Transverse colon (tissue), 4 donors: Measurements from ENCODE around the gene MAJIN.

Experiments used
- CTCF ChIP-seq, 5 experiments: fragments of 200-600 bp in 3 of 5; fragments of 450-650 bp in 2 of 5; sonication (generic) in 3 of 5; IDR thresholded peaks; 1 replicate in 2 of 5; 2 replicates in 3 of 5; pipeline ENCODE4 v1.5.1; 2016 to 2017; ENCODE audit warnings: antibody characterized with exemption in 5 of 5, inconsistent platforms in 3 of 5, mild to moderate bottlenecking in 2 of 5, moderate library complexity in 1 of 5
- EP300 ChIP-seq: sonication (generic); formaldehyde crosslinking; IDR thresholded peaks from one replicate; pipeline ENCODE4 v1.6.1; 2017; ENCODE audit warnings: antibody characterized with exemption, low read depth
- POLR2A ChIP-seq: fragments of 450-650 bp; IDR thresholded peaks from one replicate; pipeline ENCODE4 v1.6.1; 2016; ENCODE audit warnings: antibody characterized with exemption, mild to moderate bottlenecking, moderate library complexity
- POLR2AphosphoS5 ChIP-seq, 3 donors: sonication (generic); formaldehyde crosslinking; IDR thresholded peaks; one replicate each; pipeline ENCODE4 v1.6.1; 2016; ENCODE audit warnings: antibody characterized with exemption in 3 of 3

GRCh38 chr11:64917663-64917995, 54.3 kb downstream of the MAJIN start:
- TF ChIP-seq CTCF (IDR thresholded peaks at IDR 0.05), result no peak
- no peak for TF ChIP-seq POLR2AphosphoS5 (IDR thresholded peaks at IDR 0.05)
- TF ChIP-seq POLR2A, result no peak
- TF ChIP-seq EP300, result no peak
